ENCODE results near the gene HGF. TPM values are rescaled to one million over a fixed set of nuclear protein-coding genes. Genes with fewer than 3 reads are reported as not detected.

The HGF gene
- total and polyA plus RNA-seq, 2 of the 8 experiments (the other 6 are each of a cell fraction or from before 2014, with no cell fraction given): 0.05 to 0.60 TPM

DNA sequence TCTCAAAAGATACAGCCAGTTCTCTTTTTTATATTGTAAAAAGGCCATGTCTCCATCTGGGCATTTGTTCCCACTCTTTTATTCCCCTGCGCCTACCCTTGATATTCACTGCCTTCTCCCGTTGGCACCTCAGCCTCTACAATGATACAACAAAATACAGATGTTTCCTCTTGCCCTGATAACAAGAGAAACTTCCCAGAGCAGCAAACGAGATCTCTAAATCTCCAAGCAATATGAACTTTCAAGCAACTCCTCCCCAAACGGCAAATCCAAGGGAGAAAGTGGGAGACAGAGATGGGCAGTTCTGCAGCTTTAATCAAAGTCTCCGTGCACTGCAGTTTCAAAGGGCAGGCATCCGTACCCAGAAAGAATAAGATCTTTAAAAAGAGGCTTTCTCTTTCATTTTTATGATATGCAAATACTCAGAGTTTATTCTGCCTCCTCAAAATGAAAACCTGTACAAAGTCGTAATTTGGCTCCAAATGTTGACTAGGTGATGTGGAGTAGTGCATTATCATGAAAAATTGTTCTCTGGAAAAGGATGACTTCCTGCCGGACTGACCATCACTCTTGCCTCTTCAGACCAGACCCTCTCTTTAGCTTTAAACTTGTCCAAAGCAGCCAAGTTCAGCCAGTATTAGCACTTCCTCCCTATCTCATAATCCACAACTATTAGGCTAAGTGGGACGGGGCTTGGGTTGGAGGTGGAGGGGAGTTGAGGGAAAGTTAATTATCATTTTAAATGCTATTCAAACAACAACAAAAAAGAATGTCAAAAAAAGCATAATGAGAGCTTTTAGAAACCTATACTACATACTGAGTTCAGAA lies 682 bp downstream of the HGF start (continued):
- TF ChIP-seq RNF2 (IDR thresholded peaks at IDR 0.05; ENCODE audit: borderline replicate concordance, low read depth, low read length, missing control alignments, poor library complexity, severe bottlenecking) (no peak), RFX5 (IDR thresholded peaks at IDR 0.05; ENCODE audit: borderline replicate concordance, low read depth, low read length) (no peak), ASH2L (IDR thresholded peaks at IDR 0.05; ENCODE audit: low read length) (no peak), HDAC6 (IDR thresholded peaks at IDR 0.05; ENCODE audit: low read depth, low read length) (no peak), CHD7 (IDR thresholded peaks at IDR 0.05; ENCODE audit: insufficient replicate concordance, low read length) (no peak), YY1 (IDR thresholded peaks at IDR 0.05; ENCODE audit: low read depth, low read length) (no peak), FOSL1 (IDR thresholded peaks at IDR 0.05; ENCODE audit: insufficient read depth, low read depth, low read length) (no peak)
